DOHH2 (cell line): Measurements from ENCODE around the gene CNKSR3.

Experiments
- H3F3A ChIP-seq: fragments of 200-600 bp; sonication (generic), shearing (Covaris generic); 2 replicates; pipeline ENCODE4 v1.6.0; 2016; ENCODE audit warnings: antibody characterized with exemption, mild to moderate bottlenecking; ENCODE audit not compliant: control insufficient read depth, insufficient read depth
- H3K27ac ChIP-seq: fragments of 200-600 bp; sonication (generic); 2 replicates; pipeline ENCODE4 v1.5.1; 2014; ENCODE audit warnings: low read depth, mild to moderate bottlenecking, low read length, moderate library complexity
- H3K27me3 ChIP-seq: fragments of 200-600 bp; sonication (generic); 2 replicates; pipeline ENCODE4 v1.6.1; 2014; ENCODE audit warnings: mild to moderate bottlenecking, low read length, mixed read lengths; ENCODE audit not compliant: control insufficient read depth
- H3K36me3 ChIP-seq: fragments of 200-600 bp; sonication (generic); 2 replicates; pipeline ENCODE4 v1.6.1; 2014; ENCODE audit warnings: mild to moderate bottlenecking, low read length, moderate library complexity, mixed read lengths; ENCODE audit not compliant: control insufficient read depth
- H3K4me1 ChIP-seq: fragments of 200-600 bp; sonication (generic); 2 replicates; pipeline ENCODE4 v1.6.1; 2014; ENCODE audit warnings: mild to moderate bottlenecking, low read length, mixed read lengths; ENCODE audit not compliant: control insufficient read depth
- H3K4me2 ChIP-seq: fragments of 200-600 bp; sonication (generic); 2 replicates; pipeline ENCODE4 v1.6.0; 2014; ENCODE audit warnings: mild to moderate bottlenecking, low read length, moderate library complexity
- H3K4me3 ChIP-seq: fragments of 200-600 bp; sonication (generic); 2 replicates; pipeline ENCODE4 v1.5.1; 2014; ENCODE audit warnings: mild to moderate bottlenecking, low read length, mixed read lengths
- H3K79me2 ChIP-seq: fragments of 200-600 bp; sonication (generic); 2 replicates; pipeline ENCODE4 v1.6.1; 2014; ENCODE audit warnings: mild to moderate bottlenecking, low read length, mixed read lengths; ENCODE audit not compliant: control insufficient read depth
- H3K9me2 ChIP-seq: fragments of 200-600 bp; sonication (generic); replicated peaks from 2 replicates; pipeline ENCODE4 v1.6.1; 2014; ENCODE audit warnings: mild to moderate bottlenecking, low read length, mixed read lengths; ENCODE audit not compliant: control insufficient read depth
- H3K9me3 ChIP-seq: fragments of 200-600 bp; sonication (generic); 2 replicates; pipeline ENCODE4 v1.6.1; 2014; ENCODE audit warnings: antibody characterized with exemption, low read length, mixed read lengths; ENCODE audit not compliant: control insufficient read depth, insufficient read depth
- H4K20me1 ChIP-seq: fragments of 200-600 bp; sonication (generic); 2 replicates; pipeline ENCODE4 v1.6.0; 2014; ENCODE audit warnings: low read depth, mild to moderate bottlenecking, antibody characterized with exemption, low read length, moderate library complexity; ENCODE audit not compliant: control insufficient read depth, insufficient read depth
- CTCF ChIP-seq: fragments of 200-600 bp; sonication (generic); IDR thresholded peaks from one replicate; pipeline ENCODE4 v1.5.1; 2014; ENCODE audit warnings: antibody characterized with exemption, mild to moderate bottlenecking, low read depth, low read length; ENCODE audit not compliant: poor library complexity, severe bottlenecking
- EZH2phosphoT487 ChIP-seq: fragments of 200-600 bp; sonication (generic); IDR thresholded peaks from 2 replicates; pipeline ENCODE4 v1.6.1; 2017; ENCODE audit warnings: borderline replicate concordance, mild to moderate bottlenecking, antibody characterized with exemption, low read length, moderate library complexity, mixed read lengths

Gene CNKSR3

GRCh38 chr6:154395316-154395715 lies 115.2 kb downstream of the CNKSR3 start:
- H3F3A ChIP-seq, result no peaks in the 10 kb centered on the region
- no peaks in the 10 kb centered on the region for H3K79me2 ChIP-seq
- H3K4me2 ChIP-seq, result no peak overlapping the region
- TF ChIP-seq CTCF (no peak), EZH2phosphoT487 (no peak)
- no peak overlapping the region for H3K4me3 ChIP-seq
- H4K20me1 ChIP-seq, result no peaks in the 10 kb centered on the region
- no peaks in the 10 kb centered on the region for H3K9me2 ChIP-seq
- no peaks in the 10 kb centered on the region for H3K36me3 ChIP-seq
- no peaks in the 10 kb centered on the region for H3K9me3 ChIP-seq
- no peaks in the 10 kb centered on the region for H3K27me3 ChIP-seq
- H3K4me1 ChIP-seq, result no peaks in the 10 kb centered on the region
- H3K27ac ChIP-seq, result no peak overlapping the region

- no peaks in the 10 kb centered on the region for H3K9me2 ChIP-seq
- no peak overlapping the region for H3K27ac ChIP-seq
- no peaks in the 10 kb centered on the region for H3K4me1 ChIP-seq
- H4K20me1 ChIP-seq, result no peaks in the 10 kb centered on the region
- no peak for TF ChIP-seq CTCF
- TF ChIP-seq EZH2phosphoT487, result no peak
- H3K4me3 ChIP-seq, result no peak overlapping the region
- no peaks in the 10 kb centered on the region for H3K27me3 ChIP-seq
- H3F3A ChIP-seq, result no peaks in the 10 kb centered on the region
- H3K36me3 ChIP-seq, result no peaks in the 10 kb centered on the region
- H3K9me3 ChIP-seq, result no peaks in the 10 kb centered on the region
- H3K79me2 ChIP-seq, result no peaks in the 10 kb centered on the region
- H3K4me2 ChIP-seq, result no peak overlapping the region
Measured at GRCh38 chr6:154394571-154394970, 115.9 kb downstream of the CNKSR3 start.

- Histone ChIP-seq H3K9me3 (0 out of 2 replicates have a peak, but pooled peaks cover 2% of the 10 kb centered on the region), H3K27ac (no peak overlapping the region), H3K4me3 (no peak overlapping the region), H3K79me2 (no peaks in the 10 kb centered on the region), H3K4me1 (no peaks in the 10 kb centered on the region), H4K20me1 (no peaks in the 10 kb centered on the region), H3K27me3 (no peaks in the 10 kb centered on the region), H3K4me2 (no peak overlapping the region), H3K36me3 (no peaks in the 10 kb centered on the region), H3K9me2 (no peaks in the 10 kb centered on the region), H3F3A (no peaks in the 10 kb centered on the region)
- TF ChIP-seq EZH2phosphoT487, result no peak
- no peak for TF ChIP-seq CTCF
Measured at GRCh38 chr6:154390034-154390433, 120.5 kb downstream of the CNKSR3 start.

- H3K9me2 ChIP-seq, result no peaks in the 10 kb centered on the region
- no peak overlapping the region for H3K27ac ChIP-seq
- H3F3A ChIP-seq, result no peaks in the 10 kb centered on the region
- no peaks in the 10 kb centered on the region for H3K27me3 ChIP-seq
- no peak overlapping the region for H3K4me2 ChIP-seq
- no peak overlapping the region for H3K4me3 ChIP-seq
- no peaks in the 10 kb centered on the region for H3K36me3 ChIP-seq
- H3K79me2 ChIP-seq, result no peaks in the 10 kb centered on the region
- 0 out of 2 replicates have a peak, but pooled peaks cover 2% of the 10 kb centered on the region for H3K9me3 ChIP-seq
- no peaks in the 10 kb centered on the region for H4K20me1 ChIP-seq
- H3K4me1 ChIP-seq, result no peaks in the 10 kb centered on the region
- TF ChIP-seq CTCF, result no peak
- no peak for TF ChIP-seq EZH2phosphoT487
Measured at GRCh38 chr6:154388803-154389202, 121.7 kb downstream of the CNKSR3 start.
